HL-60 (cell line): ENCODE results near the gene GLIS1.

Source experiments
- POLR2AphosphoS5 ChIP-seq: IDR thresholded peaks from 2 replicates; pipeline ENCODE4 v1.6.1; 2012; ENCODE audit warnings: low read depth
- TF ChIP-seq, protein P1 (sequence below): IDR thresholded peaks from one replicate; pipeline ENCODE4 v1.5.1; 2011; ENCODE audit warnings: low read length, control low read depth, inconsistent platforms; ENCODE audit not compliant: insufficient read depth
- TF ChIP-seq, protein P2 (sequence below): IDR thresholded peaks from 2 replicates; pipeline ENCODE4 v1.6.1; 2012; ENCODE audit warnings: low read depth; ENCODE audit not compliant: insufficient replicate concordance

DNA sequence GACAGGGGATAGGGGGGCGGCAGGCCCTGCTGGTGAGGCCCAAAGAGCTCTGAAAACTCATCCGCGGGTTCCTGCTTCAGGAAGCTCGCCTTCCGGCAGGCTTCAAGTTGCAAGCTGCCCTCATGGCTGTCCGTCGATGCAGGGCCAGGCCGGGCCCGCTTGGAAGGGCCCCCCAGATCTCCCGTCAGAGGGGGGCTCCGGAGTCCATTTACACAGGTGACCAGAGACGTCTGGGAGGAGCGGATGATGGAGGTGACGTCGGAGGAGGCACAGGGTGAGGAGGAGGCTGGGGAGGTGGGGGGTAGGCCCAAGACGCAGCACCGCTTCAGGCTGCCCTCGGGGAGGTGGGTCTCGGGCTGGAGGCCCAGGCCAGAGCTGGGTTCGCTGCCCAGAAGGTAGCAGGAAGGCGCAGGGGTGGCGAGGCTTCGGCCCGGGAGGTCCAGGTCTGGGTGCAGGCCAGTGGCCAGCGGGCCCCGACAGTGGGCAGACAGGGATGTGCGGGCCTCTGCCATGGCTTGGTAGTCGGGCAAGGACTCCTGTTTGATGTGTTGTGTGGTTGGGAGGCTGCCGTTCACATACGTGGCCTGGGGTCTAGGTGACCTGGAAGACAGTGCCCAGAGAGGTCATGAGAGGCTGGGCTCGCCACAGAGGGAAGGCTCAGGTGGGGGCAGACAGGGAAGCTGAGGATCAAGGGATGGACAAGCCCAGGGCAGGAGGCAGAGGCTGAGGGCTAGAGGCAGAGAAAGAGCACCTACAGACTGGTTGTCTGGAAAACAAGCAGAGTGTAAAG, 144.4 kb downstream of the GLIS1 start:
- TF ChIP-seq, protein P1, sequence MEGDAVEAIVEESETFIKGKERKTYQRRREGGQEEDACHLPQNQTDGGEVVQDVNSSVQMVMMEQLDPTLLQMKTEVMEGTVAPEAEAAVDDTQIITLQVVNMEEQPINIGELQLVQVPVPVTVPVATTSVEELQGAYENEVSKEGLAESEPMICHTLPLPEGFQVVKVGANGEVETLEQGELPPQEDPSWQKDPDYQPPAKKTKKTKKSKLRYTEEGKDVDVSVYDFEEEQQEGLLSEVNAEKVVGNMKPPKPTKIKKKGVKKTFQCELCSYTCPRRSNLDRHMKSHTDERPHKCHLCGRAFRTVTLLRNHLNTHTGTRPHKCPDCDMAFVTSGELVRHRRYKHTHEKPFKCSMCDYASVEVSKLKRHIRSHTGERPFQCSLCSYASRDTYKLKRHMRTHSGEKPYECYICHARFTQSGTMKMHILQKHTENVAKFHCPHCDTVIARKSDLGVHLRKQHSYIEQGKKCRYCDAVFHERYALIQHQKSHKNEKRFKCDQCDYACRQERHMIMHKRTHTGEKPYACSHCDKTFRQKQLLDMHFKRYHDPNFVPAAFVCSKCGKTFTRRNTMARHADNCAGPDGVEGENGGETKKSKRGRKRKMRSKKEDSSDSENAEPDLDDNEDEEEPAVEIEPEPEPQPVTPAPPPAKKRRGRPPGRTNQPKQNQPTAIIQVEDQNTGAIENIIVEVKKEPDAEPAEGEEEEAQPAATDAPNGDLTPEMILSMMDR, result no peak
- TF ChIP-seq POLR2AphosphoS5, result no peak
- TF ChIP-seq, protein P2, sequence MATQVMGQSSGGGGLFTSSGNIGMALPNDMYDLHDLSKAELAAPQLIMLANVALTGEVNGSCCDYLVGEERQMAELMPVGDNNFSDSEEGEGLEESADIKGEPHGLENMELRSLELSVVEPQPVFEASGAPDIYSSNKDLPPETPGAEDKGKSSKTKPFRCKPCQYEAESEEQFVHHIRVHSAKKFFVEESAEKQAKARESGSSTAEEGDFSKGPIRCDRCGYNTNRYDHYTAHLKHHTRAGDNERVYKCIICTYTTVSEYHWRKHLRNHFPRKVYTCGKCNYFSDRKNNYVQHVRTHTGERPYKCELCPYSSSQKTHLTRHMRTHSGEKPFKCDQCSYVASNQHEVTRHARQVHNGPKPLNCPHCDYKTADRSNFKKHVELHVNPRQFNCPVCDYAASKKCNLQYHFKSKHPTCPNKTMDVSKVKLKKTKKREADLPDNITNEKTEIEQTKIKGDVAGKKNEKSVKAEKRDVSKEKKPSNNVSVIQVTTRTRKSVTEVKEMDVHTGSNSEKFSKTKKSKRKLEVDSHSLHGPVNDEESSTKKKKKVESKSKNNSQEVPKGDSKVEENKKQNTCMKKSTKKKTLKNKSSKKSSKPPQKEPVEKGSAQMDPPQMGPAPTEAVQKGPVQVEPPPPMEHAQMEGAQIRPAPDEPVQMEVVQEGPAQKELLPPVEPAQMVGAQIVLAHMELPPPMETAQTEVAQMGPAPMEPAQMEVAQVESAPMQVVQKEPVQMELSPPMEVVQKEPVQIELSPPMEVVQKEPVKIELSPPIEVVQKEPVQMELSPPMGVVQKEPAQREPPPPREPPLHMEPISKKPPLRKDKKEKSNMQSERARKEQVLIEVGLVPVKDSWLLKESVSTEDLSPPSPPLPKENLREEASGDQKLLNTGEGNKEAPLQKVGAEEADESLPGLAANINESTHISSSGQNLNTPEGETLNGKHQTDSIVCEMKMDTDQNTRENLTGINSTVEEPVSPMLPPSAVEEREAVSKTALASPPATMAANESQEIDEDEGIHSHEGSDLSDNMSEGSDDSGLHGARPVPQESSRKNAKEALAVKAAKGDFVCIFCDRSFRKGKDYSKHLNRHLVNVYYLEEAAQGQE, result no peak
